Hippocampal formation (tissue), 2 donors: ENCODE results near the gene EFCAB11.

Experiments
- DNase-seq, 2 donors: peaks; one replicate each; lab custom pipeline; 2025; lab: John Stamatoyannopoulos, UW

Gene EFCAB11, protein sequence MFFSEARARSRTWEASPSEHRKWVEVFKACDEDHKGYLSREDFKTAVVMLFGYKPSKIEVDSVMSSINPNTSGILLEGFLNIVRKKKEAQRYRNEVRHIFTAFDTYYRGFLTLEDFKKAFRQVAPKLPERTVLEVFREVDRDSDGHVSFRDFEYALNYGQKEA

DNA sequence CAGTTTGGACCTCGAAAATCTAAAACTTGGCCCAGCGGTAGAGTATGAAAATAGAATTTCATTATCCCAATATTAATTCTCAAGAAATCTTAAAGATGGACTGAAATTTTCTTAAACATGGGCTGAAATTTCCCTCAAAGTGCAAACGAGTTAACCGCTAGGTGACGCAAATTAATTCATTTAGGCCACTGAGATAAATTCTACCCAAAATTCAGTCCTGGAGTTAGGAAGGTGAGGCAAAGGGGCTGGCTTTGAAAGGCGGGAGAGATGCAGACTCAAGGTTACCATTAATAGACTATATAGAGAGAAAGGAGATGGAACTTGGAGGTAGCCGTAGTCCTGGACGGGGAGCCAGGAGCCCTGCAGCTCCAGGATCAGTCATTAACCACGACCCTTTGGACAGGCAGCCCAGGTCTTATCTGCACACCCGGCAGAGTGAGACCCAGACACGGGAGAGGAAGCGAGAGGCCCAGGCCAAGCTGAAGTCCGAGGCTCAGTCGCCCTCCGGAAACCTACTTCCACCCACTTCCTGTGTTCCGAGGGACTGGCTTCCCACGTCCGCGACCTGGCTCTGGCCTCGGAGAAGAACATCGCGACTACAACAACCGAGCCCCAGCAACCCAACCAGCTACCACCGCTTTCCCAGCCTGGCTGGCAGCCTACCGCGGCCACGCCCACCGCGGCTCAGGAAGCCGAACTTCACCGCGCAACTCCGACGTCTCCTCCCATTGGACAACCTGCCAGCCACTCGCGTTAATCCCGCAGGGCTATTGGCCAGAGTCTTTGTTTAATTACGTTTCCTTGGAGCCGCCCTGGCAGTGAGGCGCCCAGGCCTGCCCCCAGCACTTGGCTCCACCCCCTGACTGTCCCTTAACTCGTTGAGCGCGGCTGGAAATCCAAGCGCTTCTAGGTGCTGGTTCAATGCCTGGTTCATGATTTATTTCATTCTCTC, at the start of gene EFCAB11:
EFCAB11 (minus strand) TSS at position 661 of the 952 bp plus-strand sequence; CDS start at position 591, 70 bp downstream.
- peak; percentile 98 to 99 for DNase-seq

DNA sequence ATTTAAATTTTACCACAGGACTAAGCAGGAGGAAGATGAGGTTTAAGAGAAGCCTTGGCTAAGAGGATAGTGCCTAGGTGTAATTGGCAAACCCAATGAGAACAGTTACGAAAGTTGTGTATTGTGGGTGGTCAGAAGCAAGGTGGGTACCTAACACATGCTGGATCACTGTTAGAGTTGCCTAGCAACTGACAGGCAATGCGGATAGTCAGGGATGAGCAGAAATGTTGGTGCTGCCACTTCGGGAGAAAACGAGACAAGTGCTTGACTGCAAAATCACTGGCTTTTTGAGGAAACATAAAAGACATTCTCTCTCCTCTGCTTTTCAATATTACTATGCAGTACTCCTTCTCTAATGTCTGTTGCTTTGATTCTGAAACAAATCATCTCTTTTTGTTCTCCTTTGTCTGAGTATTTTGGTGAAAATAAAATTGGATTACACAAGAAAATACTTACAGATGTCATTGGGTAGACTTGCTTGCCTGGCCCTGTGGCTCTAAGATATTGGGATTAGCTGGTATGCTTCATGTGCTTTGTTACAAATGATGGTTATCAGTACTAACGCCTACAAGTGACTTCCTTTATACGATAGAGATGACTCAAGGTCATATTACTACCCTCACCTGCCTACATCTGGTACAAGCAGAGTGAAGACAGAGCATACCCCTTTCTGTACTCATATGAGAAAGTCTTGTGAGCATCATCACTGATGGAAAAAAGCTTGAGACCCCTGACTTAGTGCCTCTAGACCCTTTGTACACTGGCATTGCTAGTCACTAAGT, 49.2 kb upstream of the EFCAB11 start:
- DNase-seq = no peak

DNA sequence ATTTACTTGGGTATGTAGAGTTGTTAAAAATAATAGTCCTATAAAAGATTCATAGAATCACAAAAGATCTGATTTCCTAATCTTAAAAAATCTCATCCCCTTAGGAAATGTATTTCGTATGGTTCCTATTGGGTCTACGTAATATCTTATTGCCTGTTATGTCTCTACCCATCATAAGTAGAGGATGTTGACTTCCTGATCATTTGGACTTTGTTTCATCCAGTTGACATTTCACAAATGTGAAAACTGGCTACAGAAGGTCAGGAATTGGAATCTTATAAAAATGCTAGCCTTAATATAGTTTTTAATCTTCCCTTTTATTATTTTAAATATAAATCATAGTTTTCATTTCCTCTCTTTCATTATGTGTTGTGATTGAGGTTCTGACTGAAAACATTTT, 46.4 kb upstream of the EFCAB11 start:
- DNase-seq = no peak

DNA sequence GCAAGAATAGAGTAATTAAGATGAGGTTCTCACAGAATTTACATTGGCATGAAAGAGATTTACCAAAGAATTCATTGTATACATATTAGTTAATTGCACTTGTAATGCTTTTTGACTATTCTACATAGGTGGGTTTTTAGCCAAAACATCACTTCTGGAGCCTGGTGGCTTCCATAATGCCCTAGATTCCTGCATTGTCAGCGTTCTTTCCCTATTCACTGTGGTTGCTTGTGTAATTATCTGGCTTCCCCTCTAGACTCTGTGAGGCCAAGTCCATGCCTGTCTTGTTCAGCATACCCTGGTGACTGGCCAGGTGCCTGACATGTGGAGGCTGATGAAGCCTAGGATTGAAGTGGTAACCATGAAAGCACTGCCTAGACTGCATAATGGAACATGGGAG, 42.4 kb upstream of the EFCAB11 start:
- DNase-seq = no peak

DNA sequence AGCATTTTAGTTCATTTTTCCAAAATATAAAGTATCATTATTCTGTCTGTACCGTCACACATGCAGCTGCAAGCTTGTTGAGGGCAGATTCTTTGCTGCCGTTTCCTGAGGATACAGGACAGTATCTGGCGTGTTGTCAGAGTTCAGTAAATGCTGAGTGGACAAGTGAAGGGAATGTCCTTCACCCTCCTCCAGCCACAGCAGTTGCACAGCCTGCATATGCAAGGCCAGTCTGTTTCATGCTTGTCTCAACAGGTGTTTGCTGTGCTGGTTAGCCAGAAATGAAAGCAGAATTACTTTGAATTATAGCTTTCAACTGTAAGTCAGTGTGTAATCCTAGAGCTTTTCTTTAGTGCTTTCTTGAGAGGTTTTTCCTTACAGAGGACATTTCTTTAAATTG, 37.7 kb upstream of the EFCAB11 start:
- no peak for DNase-seq

DNA sequence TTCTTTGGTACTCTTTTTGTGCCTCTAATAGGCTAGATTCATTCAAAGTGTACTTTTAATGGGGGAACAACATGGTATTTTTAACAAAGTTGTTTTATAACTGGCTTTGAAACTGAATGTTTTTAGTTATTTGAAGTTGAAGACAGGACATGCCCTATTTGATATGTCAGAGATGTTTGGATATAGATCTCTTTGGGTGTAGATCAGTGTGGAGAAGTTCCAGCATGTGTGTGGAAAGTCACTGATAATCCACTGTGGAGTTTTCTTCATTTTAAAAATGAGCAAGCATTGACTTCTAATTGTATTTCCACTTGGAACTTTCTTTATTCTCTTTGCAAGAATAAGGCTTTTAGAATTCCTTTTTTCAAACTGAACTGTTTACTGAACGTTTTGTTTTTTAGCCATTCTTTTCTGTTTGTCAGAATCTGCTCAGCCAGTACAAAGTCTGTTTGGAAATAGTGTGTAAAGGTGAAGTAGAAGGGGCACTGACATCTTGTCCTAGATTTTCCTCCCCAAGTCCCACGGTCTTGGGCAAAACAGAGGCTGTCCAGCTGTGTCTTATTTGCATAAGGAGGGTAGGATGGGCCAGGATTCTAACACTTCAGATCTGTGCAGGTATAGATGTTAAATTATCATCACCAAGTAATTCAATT, 36.2 kb upstream of the EFCAB11 start:
- DNase-seq = no peak

DNA sequence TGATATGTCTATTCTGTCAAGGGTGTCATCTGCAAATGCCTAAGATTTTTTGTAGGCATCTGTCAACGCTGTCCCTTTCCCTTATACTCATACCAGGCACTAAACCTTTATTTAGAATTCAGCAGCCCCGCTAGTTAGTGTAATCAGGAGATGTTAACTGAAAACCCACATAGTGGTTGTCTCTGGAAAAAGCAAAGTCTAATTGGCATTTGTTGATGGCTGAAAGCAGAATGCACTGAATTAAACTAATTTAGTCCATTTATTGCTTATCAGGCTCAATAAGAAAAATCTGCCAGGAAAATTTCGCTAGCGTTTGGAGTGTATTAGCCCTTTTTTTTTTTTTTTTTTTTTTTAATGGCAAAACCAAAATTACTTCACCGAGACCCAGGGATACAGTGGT, 35.7 kb upstream of the EFCAB11 start:
- DNase-seq = no peak

DNA sequence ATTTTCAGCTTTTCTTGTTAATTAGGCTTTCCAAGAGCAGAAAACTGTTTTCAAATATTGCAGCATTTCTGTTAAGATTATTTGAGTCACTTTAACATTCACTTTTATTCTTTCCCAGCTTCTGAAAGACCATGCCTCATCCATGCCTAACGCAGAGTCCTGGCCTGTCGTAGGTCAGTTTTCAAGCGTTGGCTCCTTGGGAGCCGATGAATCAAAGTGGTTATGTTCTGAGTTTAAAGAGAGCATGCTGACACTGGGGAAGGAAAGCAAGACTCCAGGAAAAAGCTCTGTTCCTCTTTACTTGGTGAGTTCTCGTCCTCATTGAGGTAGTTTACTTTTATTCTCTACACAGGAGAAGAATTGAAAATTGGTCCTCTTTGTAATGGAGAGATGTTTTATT, 34.3 kb upstream of the EFCAB11 start:
- DNase-seq = no peak

DNA sequence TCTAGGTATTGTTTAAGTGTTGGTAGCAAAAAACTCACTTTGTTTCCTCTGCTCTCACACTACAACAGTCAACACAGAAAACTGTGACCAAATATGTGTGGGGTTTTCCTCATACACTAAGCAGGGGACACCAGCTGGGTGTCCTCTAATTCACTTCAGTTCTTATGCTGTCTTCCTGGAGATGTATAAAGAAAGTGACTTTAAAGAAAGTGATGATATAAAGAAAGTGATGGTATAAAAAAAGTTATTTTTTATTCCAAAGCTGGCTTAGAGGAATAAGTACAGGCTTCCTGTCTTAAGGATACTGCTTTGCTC, 32.6 kb upstream of the EFCAB11 start:
- no peak for DNase-seq

DNA sequence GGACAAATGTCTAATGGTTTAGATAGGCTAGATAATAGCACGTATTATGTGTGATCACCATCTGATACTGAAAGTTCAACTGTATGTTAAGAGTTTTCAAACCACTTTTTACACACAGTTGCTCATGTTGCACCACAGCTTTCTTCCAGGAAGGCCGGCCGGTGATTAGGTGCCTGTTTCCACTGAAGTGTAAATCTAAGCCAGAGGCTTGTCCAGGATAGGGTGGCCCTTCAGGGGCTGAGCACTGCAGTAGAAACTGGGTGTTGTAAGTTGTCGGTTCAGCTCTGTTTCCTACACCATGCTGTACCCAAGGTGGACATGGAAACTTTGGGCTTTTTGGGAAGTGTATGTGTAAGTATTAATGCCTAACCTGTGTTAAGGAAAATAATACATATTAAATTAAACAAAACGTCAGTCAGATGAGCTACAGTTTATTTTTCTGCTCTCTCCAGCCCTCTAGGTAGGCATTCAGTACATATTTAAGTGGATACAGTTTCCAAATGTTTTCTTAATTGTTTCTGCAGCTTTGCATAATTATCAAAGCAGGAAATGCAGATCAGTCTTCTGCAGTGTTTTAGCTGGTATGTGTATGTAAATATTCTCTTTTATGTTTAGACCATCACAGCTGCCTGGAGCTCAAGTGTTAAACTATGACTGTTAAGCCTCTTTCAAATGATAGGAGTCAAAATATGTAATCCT, 32.1 kb upstream of the EFCAB11 start:
- no peak for DNase-seq

DNA sequence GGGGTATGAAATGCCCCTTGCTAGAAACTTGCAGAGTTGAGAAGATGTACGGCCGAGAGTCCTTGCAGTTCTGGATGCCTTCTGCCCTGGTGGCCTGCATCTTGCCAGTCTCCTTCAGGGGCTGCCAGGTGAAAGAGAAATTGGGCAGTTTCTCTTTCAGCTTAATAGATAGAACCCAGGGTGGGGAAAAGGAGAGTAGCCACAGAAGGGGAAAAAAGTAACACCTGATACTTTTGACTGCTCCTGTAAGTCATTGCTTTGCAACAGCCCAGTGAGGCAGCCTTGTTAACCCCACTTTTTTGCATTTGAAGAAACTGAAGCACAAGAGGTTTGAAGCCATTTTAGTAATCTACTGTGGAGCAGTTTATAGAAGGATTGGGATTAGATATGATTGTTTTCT, 28.8 kb upstream of the EFCAB11 start:
- DNase-seq = no peak

DNA sequence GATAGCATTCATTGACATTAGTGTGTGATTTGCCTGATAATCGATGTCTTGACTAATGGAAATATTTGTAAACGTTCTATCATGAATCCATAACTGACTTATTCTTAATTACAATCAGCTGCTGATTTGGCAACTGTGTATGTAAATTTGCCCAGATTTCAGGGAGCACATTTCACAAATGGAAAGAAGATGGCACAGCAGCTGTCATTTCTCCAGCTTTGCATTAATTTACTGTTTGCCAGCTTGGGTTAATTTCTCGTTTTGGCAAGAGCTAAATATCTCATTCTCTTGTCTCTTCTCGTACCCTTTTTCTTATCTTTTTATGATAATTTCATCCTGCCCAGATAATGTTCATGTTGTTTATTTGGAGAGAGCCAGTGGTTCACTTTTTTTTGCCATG, 24.1 kb upstream of the EFCAB11 start:
- DNase-seq = peak in 1 of 2 donors; percentile 13

DNA sequence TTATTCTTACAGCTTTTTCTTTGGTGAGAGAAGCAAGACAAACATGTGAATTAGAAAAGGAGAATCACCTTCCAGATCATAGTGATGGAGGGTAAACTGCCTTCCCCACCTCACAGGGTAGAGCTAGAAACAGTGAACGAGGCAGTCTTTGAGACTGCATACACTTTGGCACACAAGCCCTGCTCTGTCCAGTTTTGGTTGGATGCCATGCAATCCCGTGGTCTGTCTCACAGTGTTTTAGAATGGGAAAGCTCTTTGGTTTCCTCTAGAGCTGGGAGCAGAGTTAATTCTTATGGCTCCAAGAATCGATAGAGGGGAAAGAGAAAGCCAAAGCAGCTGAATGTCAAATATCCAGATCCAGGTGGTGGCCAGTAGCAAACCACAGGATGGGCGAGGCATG, 23.1 kb upstream of the EFCAB11 start:
- DNase-seq = peak; percentile 47 to 66

DNA sequence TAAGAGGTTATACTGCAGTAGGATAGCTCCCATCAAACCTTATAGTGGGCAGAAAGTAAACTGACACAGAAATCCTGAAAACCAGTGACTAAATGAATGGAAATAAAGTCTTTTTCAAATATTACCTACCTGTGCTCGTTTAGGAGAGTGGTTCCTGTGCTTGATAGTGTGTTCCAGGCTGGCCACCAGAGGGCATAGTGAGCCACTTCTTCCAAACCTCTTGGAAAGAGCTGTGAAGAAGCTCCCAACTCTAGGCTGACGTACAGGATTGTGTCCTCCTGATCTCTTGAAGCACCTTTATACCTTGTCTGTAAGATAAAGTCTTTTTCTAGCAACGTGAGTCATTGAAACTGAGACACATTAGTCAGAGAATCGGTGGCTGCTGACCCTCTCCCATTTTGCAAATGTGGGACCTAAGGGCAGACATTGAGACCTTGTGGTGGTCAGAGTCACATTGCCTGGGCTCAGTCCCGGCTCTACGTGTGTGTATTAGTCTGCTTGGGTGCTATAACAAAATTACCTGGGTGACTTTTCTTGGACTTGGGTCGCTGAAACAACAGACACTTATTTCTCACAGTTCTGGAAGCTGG, 18.8 kb upstream of the EFCAB11 start:
- peak; percentile 68 to 78 for DNase-seq

DNA sequence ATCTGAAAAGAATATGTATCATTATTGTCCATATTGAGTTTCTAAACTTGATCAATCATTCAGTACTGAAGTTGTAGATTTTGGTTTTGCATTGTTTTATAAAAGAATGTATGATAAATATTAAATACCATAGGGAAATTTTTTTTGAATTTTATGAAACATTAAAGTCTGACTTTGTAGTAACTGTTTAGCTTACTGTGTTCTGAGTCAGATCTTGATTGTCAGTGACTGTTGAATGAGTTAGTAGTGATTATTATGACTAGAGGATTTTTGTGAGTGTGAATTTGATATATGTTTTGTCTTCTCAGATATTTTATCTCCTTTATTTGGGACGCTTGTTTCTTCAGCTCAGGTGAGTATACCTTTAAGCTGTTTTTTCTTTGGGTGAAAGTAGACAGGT, 11.3 kb upstream of the EFCAB11 start:
- DNase-seq = no peak

DNA sequence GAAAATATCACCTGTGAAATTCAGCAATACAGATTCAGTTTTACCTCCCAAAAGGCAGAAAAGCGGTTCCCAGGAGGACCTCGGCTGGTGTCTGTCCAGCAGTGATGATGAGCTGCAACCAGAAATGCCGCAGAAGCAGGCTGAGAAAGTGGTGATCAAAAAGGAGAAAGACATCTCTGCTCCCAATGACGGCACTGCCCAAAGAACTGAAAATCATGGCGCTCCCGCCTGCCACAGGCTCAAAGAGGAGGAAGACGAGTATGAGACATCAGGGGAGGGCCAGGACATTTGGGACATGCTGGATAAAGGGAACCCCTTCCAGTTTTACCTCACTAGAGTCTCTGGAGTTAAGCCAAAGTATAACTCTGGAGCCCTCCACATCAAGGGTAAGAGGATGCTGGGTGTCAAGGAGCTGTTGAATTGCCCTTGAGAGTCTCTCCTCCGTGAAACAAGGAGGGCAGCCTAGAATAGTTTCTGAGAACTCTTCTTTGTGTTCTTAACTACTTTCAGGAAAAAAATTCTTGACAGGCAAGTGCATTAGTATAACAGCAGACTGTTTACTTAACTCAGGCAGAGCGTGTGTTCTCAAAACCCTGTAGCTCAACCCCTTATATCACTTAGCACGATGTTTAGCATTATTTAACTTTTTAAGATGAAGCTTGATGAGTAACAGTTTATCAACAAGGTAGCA, 8.9 kb upstream of the EFCAB11 start:
- DNase-seq = no peak

DNA sequence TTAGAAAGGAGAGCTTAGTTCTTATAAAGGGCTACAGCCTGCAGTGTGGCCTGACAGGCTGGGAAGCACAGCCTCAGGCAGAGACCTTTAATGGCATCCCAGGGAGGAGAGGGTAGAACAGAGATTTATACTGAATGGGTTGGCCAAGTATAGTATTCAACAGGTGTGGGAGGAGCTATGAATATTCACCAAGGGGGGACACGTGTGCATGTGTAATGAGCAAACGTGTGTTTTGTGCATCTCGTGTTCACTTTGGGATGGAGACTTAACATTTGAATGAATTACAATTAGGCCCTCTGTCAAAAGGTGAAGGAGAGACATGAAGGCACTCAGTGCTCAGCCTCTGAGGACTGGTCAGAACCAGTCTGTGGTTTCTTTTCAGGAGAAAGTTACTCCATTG, 6.4 kb upstream of the EFCAB11 start:
- no peak for DNase-seq

DNA sequence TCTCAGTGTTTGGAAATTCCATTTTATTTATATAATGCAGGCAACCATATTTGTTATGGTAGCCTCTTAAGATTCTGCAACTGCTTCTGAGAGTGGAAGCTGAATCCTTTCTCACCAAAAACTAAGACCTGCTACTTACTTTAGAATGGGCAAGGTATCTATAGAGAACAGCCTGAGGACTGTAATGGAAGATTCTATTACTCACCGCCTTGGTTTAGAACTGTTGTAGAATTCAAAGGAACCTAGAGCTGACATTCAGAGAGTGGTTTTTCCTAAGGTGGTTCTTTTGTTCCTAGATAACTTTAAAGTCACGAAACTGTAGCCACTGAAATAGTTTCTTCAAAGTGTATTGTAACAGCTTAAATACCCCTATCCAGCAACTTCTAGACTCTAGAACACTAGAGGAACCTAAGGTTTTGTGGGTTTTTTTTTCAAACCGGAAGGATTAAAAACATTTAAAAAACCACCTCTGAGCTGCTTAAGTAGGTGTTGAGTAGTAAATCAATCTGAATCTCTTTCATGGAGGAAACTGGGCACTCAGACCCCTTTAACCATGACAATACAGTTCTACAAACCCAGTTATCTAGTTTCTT, 5.4 kb upstream of the EFCAB11 start:
- no peak for DNase-seq

DNA sequence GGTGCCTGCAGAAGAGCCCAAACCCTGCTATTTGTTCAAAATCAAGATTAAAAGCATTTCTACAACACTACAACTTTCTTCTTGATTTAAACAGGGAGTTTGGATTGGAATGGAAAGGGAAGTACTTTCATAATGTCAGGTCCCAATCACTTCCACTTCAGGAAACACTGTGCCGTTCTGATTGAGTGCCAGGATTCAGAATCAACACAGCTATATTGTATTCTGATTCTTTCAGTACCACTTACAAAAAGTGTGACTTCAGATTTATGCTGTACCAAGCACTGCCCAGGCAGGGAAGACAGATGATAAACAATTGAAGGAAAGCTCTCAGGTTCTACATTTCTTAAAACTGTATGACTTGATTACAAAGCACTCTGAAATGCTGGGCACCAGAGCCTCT, 4.4 kb upstream of the EFCAB11 start:
- DNase-seq = no peak

DNA sequence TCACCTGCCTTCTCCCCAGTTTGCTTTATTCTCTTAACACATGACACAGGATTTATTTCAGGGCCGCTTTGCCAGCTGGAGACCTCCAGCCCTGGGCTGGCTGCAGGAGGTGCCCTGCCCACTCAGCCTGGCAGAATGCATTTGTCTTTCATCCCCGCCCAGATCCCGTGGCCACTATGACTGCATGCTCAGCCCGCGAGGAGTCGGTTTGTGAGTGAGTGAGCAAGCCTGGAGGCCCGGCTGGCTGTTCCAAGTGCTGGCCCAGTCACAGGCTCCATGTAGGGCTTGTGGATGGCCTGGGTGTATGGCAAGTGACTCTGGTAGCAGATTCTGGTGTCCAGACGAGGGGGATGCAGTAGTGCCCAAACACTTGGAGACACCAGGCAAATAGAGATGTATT, 3.3 kb upstream of the EFCAB11 start:
- no peak for DNase-seq
